DND-41 (cell line): ENCODE measurements around the gene EPHB6.

ENCODE experiments used
- CTCF ChIP-seq: IDR thresholded peaks from 2 replicates; pipeline ENCODE4 v1.5.1; 2012; ENCODE audit warnings: borderline replicate concordance, low read length, moderate library complexity, mild to moderate bottlenecking; ENCODE audit not compliant: poor library complexity, severe bottlenecking; ENCODE audit errors: extremely low read depth
- EZH2 ChIP-seq: IDR thresholded peaks from 3 replicates; pipeline ENCODE4 v1.6.1; 2012; ENCODE audit warnings: borderline replicate concordance, low read depth, mild to moderate bottlenecking, moderate library complexity, low read length, inconsistent platforms; ENCODE audit not compliant: severe bottlenecking

GRCh38 chr7:142853739-142854371 is 1.0 kb upstream of the EPHB6 start:
- TF ChIP-seq CTCF (peak; percentile 89), EZH2 (no peak)
